Testis (tissue), 3 donors: ENCODE data around the gene PPY. TPM values are rescaled to one million over a fixed set of nuclear protein-coding genes. Genes with fewer than 3 reads are reported as not detected.

ENCODE experiments used
- DNase-seq: peaks from one replicate; pipeline ENCODE4 v3.0.0-alpha.2; 2019
- H3K27ac ChIP-seq, 2 donors: fragments of 200-600 bp; sonication (generic); one replicate each; pipeline ENCODE4 v1.5.1; 2019
- H3K27me3 ChIP-seq: fragments of 200-600 bp; sonication (generic); one replicate; pipeline ENCODE4 v1.5.1; 2019
- H3K36me3 ChIP-seq: fragments of 200-600 bp; sonication (generic); one replicate; pipeline ENCODE4 v1.5.1; 2017; ENCODE audit warnings: low read depth; ENCODE audit errors: missing control alignments
- H3K4me1 ChIP-seq: fragments of 200-600 bp; sonication (generic); one replicate; pipeline ENCODE4 v1.5.1; 2019
- H3K4me3 ChIP-seq, 2 donors: fragments of 200-600 bp; sonication (generic); one replicate each; pipeline ENCODE4 v1.5.1; 2017 to 2019
- H3K9me3 ChIP-seq: fragments of 200-600 bp; sonication (generic); one replicate; pipeline ENCODE4 v1.5.1; 2017
- POLR2A ChIP-seq: fragments of 450-650 bp; IDR thresholded peaks from one replicate; pipeline ENCODE4 v1.6.1; 2017; ENCODE audit warnings: antibody characterized with exemption, mild to moderate bottlenecking, moderate library complexity
- WGBS, 2 donors: methylation state at CpG; one replicate each; pipeline ENCODE4 v1.1.5; 2018; 5-methylcytosine and 5-hydroxymethylcytosine counted together
- intact Hi-C: fragments of 100-400 bp; cut with DNase I; formaldehyde crosslinking; loops from one replicate; pipeline ENCODE4 v1.15.1; 2023; ENCODE audit warnings: low total_unique reads
- polyA plus RNA-seq: library from polyadenylated mRNA; stranded (reverse); fragments of 350-450 nt; fragmentation: Illumina TruSeq; extraction: RNeasy Lipid Tissue Mini Kit (QIAGEN cat#74804); gene quantifications from one replicate; pipeline ENCODE4 v1.2.3, GENCODE V29; 2014; ENCODE audit warnings: low read depth, low replicate concordance; ENCODE audit not compliant: insufficient read depth
- total RNA-seq, 2 donors: library from RNA; depleted of rRNA; stranded (reverse); fragments of >200 nt; gene quantifications; one replicate each; pipeline ENCODE4 v1.2.3, GENCODE V29; 2016
- TF ChIP-seq, protein P1 (sequence below), 3 experiments: fragments of 450-650 bp in 2 of 3; fragments of 200-600 bp in 1 of 3; sonication (generic) in 1 of 3; IDR thresholded peaks; one replicate each; pipeline ENCODE4 v1.5.1; 2016 to 2019; ENCODE audit warnings: antibody characterized with exemption in 3 of 3, mild to moderate bottlenecking in 2 of 3, moderate library complexity in 1 of 3

PPY gene
- total and polyA plus RNA-seq, 3 donors from 2014 or later: 0.99 TPM; not detected in 2

DNA sequence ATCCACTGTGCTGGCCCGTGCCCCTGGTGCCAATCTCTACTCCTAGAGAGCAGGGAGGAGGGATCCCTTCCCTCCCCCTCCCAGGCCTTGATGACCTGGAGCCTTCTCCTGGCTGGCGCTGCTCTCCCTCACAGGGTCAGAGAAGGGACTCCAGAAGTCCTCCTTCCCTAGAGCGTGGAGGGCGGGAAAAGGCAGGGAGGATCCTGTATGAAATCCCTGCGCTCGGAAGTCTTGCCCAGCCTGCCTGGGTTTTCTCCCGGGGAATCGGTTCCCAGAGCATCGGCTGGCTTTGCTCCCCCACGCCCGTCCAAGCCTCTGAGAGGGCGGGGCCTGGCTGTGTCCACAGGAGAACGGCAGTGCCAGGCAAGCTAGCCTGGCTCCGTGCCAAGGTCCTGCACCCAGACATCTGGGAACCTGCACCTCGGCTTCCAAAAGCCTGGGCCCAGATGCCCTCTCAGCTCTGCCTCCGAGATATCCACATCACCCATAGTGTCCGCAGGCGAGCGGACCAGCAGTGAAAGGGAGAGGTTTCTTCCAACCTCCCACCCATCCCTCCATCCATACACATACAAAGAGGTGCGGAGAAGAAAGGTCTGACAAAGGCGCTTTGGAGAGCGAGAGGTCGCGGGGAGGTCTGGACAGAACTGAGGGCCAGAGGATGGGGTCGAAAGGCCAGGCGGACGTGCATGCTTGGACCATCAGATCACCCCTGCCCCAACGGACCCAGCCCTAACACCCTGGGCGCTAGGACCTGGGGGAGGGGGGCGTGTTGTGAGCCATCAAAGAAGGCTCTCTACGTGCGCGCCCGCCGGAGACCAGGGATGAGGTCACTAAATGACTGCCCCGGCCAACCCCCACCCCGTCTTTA is 36.1 kb downstream of the PPY start:
- TF ChIP-seq, protein P1, sequence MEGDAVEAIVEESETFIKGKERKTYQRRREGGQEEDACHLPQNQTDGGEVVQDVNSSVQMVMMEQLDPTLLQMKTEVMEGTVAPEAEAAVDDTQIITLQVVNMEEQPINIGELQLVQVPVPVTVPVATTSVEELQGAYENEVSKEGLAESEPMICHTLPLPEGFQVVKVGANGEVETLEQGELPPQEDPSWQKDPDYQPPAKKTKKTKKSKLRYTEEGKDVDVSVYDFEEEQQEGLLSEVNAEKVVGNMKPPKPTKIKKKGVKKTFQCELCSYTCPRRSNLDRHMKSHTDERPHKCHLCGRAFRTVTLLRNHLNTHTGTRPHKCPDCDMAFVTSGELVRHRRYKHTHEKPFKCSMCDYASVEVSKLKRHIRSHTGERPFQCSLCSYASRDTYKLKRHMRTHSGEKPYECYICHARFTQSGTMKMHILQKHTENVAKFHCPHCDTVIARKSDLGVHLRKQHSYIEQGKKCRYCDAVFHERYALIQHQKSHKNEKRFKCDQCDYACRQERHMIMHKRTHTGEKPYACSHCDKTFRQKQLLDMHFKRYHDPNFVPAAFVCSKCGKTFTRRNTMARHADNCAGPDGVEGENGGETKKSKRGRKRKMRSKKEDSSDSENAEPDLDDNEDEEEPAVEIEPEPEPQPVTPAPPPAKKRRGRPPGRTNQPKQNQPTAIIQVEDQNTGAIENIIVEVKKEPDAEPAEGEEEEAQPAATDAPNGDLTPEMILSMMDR (IDR thresholded peaks at IDR 0.05): no peak
- TF ChIP-seq POLR2A: no peak
- H3K36me3 ChIP-seq: no peaks in the 10 kb centered on the region
- H3K4me1 ChIP-seq: peaks cover 13% of the 10 kb centered on the region
- intact Hi-C loops: no loop called here
- no peaks in the 10 kb centered on the region for H3K27me3 ChIP-seq
- H3K4me3 ChIP-seq: peak overlapping the region; percentile 78 to 87
- peak; percentile 92 for DNase-seq
- H3K27ac ChIP-seq: peak overlapping the region; percentile 81 to 84
- H3K9me3 ChIP-seq: no peaks in the 10 kb centered on the region
- WGBS, 2 donors: 3 to 8% methylated on average over 21 to 37 of the region's 37 CpGs

DNA sequence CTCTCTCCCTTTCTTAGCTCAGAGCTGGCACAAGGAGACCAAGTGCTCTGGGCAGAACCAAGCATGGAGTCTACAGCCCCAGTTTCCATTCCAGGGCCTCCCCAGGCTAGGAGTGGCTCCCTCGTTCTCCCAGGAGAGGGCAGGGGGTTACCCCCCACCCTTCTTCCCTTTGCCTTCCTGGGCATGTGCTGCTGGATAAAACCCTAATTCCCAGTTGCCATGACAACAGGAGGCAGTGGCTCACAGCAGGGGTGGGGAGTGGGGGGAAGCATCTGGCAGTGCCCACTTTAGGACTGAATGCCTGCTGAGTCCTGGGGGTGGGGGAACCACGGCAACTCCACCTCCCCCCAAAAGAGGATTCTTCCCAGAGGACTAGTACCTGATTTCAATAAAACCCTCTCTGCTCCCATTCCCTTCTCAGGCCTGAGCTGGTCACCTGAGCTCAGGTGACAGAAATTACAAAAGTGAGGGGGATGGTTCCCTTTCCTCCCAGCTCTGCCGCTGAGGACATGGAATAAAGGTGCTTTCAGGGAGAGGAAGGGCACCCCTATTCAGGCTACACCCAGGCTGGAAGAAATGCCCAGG is 36.8 kb downstream of the PPY start:
- no peak for DNase-seq
- no peaks in the 10 kb centered on the region for H3K9me3 ChIP-seq
- intact Hi-C loops: no loop called here
- peaks cover 19% of the 10 kb centered on the region for H3K4me1 ChIP-seq
- no peak overlapping the region for H3K27ac ChIP-seq
- no peaks in the 10 kb centered on the region for H3K27me3 ChIP-seq
- H3K4me3 ChIP-seq: peak overlapping the region in 1 of 2 donors; percentile 87
- 32 to 52% methylated on average over 3 of the region's 3 CpGs for WGBS, 2 donors
- TF ChIP-seq POLR2A: no peak
- TF ChIP-seq, protein P1 (IDR thresholded peaks at IDR 0.05): no peak
- no peaks in the 10 kb centered on the region for H3K36me3 ChIP-seq

DNA sequence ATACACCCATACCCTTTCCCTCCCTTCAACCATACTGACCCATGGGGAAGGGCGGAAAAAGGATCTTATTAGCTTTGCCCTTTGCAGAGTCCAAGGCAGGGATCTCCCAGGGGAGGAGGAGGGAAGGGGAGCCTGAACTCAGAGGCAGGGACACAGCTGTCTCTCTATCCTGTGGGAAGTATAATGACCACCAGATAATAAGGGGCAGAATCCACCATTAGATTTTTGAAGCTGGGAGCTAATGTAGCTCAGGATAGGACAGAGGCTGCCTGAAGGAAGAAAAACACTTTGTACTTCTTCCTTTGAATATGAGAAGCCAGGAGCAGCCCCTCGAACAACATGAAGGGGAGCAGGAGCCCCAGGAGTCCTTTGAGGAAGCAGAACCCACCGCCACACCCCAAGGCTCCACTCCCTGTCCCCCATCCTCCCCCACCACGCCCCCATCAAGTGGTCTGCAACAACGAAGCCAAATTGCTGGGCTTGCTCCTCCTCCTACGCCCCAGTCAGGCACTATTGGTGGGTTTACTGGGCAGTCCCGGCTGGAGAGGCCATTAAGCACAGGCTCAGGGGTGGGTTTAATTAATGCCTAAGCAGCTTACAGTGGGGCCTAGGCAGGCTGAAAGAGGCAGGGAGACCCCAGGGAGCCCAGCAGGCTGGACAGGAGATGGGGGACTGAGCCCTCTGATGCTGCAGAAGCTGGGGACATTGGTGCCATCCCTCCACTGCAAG is 40.3 kb downstream of the PPY start:
- H3K27ac ChIP-seq: no peak overlapping the region
- H3K9me3 ChIP-seq: no peaks in the 10 kb centered on the region
- no peak for DNase-seq
- TF ChIP-seq POLR2A: no peak
- TF ChIP-seq, protein P1 (IDR thresholded peaks at IDR 0.05): no peak
- no peaks in the 10 kb centered on the region for H3K27me3 ChIP-seq
- H3K36me3 ChIP-seq: no peaks in the 10 kb centered on the region
- no peak overlapping the region for H3K4me3 ChIP-seq
- H3K4me1 ChIP-seq: peaks cover 29% of the 10 kb centered on the region
- intact Hi-C loops: no loop called here
- 73 to 79% methylated on average over 7 of the region's 7 CpGs for WGBS, 2 donors

DNA sequence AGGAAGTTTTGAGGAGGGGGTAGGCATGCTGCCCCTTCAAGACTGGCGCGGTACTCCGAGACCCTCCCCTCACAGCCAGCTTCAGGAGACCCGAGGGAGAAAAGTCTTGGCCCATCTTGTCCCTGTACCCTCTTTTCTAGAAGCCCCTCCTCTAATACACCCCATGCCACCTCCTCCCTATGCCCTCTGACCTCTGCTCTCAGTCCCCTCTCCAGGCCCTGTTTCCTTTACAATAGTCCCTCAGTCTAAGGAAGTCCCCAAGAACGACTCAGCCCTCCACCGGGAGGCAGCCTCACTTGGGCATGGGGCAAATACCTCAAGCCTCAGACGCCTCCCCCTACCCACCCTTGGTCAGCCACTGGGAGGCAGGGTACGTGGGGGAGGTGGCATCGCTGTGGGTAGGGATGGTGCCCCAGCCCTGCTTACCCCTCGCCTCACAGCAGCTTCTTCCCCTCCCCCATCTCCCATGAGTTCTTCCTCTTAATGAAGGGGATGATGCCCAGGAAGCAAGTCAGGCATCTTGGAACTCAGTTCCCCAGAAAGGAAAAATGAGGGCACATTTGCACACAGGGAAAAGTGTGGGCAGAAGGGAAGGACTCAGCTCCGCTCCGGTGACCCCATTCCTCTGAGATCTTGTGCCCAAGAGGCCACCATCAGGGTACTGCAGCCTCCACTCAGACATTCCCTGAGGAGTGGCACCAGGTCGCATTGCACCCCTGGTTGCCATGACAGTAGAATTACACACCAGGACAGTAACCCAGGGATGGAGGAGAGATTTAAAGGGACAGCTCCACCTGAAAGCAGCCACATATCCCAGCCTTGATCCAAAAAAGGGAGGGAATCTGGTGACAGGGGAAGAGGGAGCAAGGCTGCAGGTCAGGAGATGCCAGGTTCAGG is 41.2 kb downstream of the PPY start:
- TF ChIP-seq POLR2A: no peak
- TF ChIP-seq, protein P1 (IDR thresholded peaks at IDR 0.05): no peak
- peaks cover 22% of the 10 kb centered on the region for H3K4me1 ChIP-seq
- no peaks in the 10 kb centered on the region for H3K27me3 ChIP-seq
- H3K36me3 ChIP-seq: no peaks in the 10 kb centered on the region
- no peaks in the 10 kb centered on the region for H3K9me3 ChIP-seq
- H3K4me3 ChIP-seq: peak overlapping the region; percentile 36 to 61
- WGBS, 2 donors: 30 to 31% methylated on average over 13 of the region's 13 CpGs
- DNase-seq: no peak
- intact Hi-C loops: no loop called here
- no peak overlapping the region for H3K27ac ChIP-seq
